Activated T-helper 2 cell treated with anti-CD3 and anti-CD28 coated beads, Interferon-gamma antibody, Interleukin-2, Interleukin-4, amounts not matched to agents 10 μg/mL and 5 μg/mL and 100 μg/mL, durations not matched to agents 14 hours and 24 hours and 36 hours (primary cell): Measurements from ENCODE around the gene NT5C3A. TPM values are rescaled to one million over a fixed set of nuclear protein-coding genes. Genes with fewer than 3 reads are reported as not detected.
"Not testable (repeated sequence)": the region's sequence is repeated elsewhere in the genome, so short reads cannot be mapped to it uniquely, and the experiment has no call there.

ENCODE experiments used
- DNase-seq: peaks from one replicate; pipeline ENCODE4 v3.0.0; 2021; ENCODE audit warnings: low spot score
- H3K27ac Mint-ChIP-seq: one replicate; pipeline ENCODE4 v1.8.0; 2021; ENCODE audit warnings: mixed read lengths
- H3K27me3 Mint-ChIP-seq: one replicate; pipeline ENCODE4 v1.8.0; 2021; ENCODE audit warnings: low read depth, mixed read lengths
- H3K36me3 Mint-ChIP-seq: one replicate; pipeline ENCODE4 v1.8.0; 2021; ENCODE audit warnings: low read depth, mixed read lengths
- H3K4me1 Mint-ChIP-seq: one replicate; pipeline ENCODE4 v1.8.0; 2021; ENCODE audit warnings: low read depth, mixed read lengths
- H3K4me3 Mint-ChIP-seq: one replicate; pipeline ENCODE4 v1.8.0; 2021; ENCODE audit warnings: low read depth, mild to moderate bottlenecking, moderate library complexity, mixed read lengths
- H3K9me3 Mint-ChIP-seq: one replicate; pipeline ENCODE4 v1.8.0; 2021; ENCODE audit warnings: mixed read lengths
- intact Hi-C: fragments of 100-400 bp; cut with micrococcal nuclease; formaldehyde crosslinking; loops from one replicate; pipeline ENCODE4 v1.15.1; 2023
- total RNA-seq: library from RNA; stranded (reverse); gene quantifications from 2 replicates; pipeline ENCODE4 v1.2.3, GENCODE V29; 2022

NT5C3A gene
- total RNA-seq, result 30.0 and 33.3 TPM in 2 replicates

DNA sequence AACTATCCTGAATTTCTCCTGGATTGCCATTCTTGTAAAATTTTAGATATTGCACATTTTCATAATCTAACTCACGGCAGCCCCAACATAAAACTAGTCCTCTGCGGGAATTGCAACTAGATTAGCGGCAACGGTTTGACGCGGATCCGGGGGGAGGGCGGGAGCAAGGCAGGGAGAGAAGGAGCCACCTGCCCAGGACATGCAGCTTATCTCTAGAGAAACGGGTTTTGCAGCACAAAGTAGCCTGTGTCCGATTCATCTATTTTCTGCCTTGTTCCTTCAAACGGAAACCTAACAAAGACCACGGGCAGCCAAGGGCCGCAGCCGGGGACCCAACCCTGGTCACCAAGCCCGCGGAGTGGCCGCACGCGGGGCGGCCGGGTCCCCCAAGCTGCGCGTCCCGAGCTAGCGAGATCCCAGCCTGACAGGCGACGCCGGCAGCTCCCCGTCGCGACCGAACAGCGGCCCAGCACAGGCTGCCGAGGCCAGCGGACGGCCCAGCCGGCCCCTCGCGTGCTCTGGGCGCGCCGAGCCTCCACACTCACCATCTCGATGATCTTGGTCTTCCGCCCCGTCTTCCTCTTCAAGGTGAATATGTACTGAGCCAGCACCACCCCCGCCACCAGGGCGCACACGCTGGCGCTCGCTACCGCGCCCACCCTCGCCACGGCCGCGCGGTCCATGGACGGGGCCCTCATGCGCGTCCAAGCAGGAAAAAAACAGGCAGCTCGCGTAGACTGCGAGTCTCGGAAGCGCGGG, at the start of gene NT5C3A:
Gene NT5C3A (minus strand): TSS at position 754 of the 759 bp plus-strand sequence. CDS start 71 bp downstream, at position 683.
- peaks cover 2% of the 10 kb centered on the region for H3K27me3 Mint-ChIP-seq
- peaks cover 27% of the 10 kb centered on the region for H3K36me3 Mint-ChIP-seq
- DNase-seq, result peak; percentile 16
- peaks cover 36% of the 10 kb centered on the region for H3K4me1 Mint-ChIP-seq
- peak within 1 kb of the TSS; percentile 94 for H3K4me3 Mint-ChIP-seq
- intact Hi-C loops, result loop anchor here (2.0 to 10.0 kb wide), 2 partner anchors 119 to 477 kb away; no protein-coding TSS in a partner anchor
- peak within 1 kb of the TSS; percentile 89 for H3K27ac Mint-ChIP-seq
- H3K9me3 Mint-ChIP-seq, result peaks cover 14% of the 10 kb centered on the region

DNA sequence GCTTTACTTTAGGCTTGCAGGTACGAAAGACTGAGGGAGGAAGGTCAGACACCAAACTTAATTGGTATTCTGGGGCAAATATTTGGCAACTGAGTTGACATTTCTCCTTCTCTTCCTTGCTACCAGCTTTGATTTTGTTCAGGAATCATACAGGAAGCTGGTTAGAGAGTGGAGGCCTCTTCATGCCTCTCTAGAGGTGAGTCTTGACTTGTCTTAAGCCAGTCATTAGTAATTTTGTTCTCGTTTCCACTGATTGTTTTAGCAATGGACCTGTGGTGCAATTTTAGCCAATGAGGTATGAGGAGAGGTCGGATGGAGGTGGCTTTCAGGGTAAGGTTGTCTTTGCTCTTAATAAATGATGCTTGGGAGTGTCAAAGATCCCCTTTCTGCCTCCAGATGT, 49.0 kb upstream of the NT5C3A start:
- H3K27ac Mint-ChIP-seq, result no peak overlapping the region
- no peaks in the 10 kb centered on the region for H3K36me3 Mint-ChIP-seq
- peaks cover 39% of the 10 kb centered on the region for H3K27me3 Mint-ChIP-seq
- peaks cover 20% of the 10 kb centered on the region for H3K4me1 Mint-ChIP-seq
- no peak overlapping the region for H3K4me3 Mint-ChIP-seq
- H3K9me3 Mint-ChIP-seq, result no peaks in the 10 kb centered on the region
- intact Hi-C loops, result no loop called here
- DNase-seq, result no peak

DNA sequence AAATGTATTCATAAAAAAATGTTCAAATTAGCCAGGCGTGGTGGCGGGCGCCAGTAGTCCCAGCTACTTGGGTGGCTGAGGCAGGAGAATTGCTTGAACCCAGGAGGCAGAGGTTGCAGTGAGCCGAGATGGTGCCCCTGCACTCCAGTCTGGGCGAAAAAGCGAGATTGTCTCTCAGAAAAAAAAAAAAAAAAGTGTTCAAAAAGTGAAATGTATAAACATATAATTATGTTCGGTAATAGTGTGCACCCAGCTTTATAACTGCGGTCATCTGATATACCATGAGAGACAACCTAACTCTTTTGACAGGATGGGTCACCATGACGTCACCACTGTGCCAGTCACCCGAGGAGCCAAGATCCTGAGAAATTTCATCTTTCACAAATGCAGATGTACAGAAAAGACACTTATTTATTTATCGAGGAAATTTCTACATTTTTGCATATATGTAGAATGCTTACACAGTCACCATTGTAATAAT, 47.2 kb upstream of the NT5C3A start:
- no peaks in the 10 kb centered on the region for H3K36me3 Mint-ChIP-seq
- peaks cover 23% of the 10 kb centered on the region for H3K4me1 Mint-ChIP-seq
- no peak overlapping the region for H3K27ac Mint-ChIP-seq
- intact Hi-C loops, result loop anchor here (1.0 to 10.0 kb wide), 9 partner anchors 9 to 617 kb away; partner anchors contain the start of genes BBS9, FKBP9 and LSM5
- DNase-seq, result no peak
- peaks cover 27% of the 10 kb centered on the region for H3K27me3 Mint-ChIP-seq
- peak overlapping the region; percentile 52 for H3K4me3 Mint-ChIP-seq
- no peaks in the 10 kb centered on the region for H3K9me3 Mint-ChIP-seq

DNA sequence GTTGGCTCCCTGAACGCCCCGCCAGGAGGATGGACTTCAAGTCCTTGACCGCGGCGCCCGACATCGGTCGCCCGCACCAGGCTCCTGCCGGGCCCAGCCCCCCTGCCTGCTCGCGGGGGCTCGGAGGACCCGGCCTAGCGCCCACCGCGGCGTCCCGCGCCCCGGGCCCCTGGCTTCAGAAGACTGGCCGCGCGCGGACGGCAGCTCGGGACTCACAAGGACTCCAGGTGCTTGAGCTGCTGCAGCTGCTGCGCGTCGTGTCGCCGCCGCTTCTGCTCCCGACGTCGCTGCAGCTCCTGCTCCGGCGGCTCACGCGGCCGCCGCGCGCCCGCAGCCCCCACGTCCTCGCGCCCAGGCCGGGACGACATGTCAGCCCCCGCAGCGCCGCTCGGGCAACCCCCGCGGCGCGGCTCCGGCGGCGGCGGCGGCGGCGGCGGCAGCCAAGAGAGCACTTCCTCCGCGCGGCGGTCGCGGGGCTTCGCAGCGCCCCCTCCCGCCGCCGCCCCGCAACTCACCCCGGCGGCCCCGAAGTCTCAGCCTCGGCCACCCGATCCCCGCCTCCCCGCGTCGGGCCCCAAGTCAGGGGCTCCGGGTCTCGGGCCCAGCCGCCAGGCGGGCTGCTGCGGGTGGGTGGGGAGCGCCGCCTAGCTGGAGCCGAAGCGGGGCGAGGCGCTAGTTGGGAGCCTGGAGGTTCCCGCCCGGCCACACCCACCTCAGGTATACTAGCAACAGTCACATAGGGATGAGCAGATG, 46.6 kb upstream of the NT5C3A start, which contains the start of gene RP9:
Gene RP9 (minus strand): TSS at position 400 of the 753 bp plus-strand sequence. CDS start 32 bp downstream, at position 368.
- intact Hi-C loops, result loop anchor here (1.0 to 10.0 kb wide), 8 partner anchors 20 to 617 kb away; partner anchors contain the start of genes BBS9, FKBP9 and LSM5
- H3K9me3 Mint-ChIP-seq, result no peaks in the 10 kb centered on the region

DNA sequence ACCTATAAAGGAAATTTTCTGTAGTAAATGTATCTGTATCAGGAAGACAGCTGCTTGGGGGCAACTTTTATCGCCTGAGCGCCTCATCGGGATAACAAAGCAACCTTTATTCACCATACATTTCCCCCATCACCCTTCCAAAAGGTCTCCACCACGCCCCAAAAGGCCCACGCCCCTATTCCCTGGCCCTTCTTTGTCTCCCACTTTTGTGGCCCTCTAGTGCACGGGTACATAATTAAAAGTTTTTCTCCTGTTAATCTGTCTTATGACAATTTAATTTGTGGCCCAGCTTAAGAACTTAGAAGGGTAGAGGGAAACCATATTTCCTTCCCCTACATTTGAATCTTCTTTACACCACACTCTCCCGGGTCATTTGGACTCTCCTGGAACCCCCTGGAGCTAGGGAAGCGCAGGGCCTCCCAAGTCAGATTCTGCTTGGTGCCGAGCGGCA, 46.0 kb upstream of the NT5C3A start:
- peak overlapping the region; percentile 90 for H3K4me3 Mint-ChIP-seq
- intact Hi-C loops, result loop anchor here (1.0 to 10.0 kb wide), 9 partner anchors 21 to 616 kb away; partner anchors contain the start of genes BBS9, FKBP9, KBTBD2 and LSM5
- H3K36me3 Mint-ChIP-seq, result peaks cover 4% of the 10 kb centered on the region
- H3K4me1 Mint-ChIP-seq, result peaks cover 28% of the 10 kb centered on the region
- H3K27ac Mint-ChIP-seq, result peak overlapping the region; percentile 65
- peaks cover 21% of the 10 kb centered on the region for H3K27me3 Mint-ChIP-seq
- H3K9me3 Mint-ChIP-seq, result no peaks in the 10 kb centered on the region
- no peak for DNase-seq

More for the DNA sequence above, 46.6 kb upstream of the NT5C3A start, which contains the start of gene RP9:
- peak within 1 kb of the TSS; percentile 90 for H3K4me3 Mint-ChIP-seq
- no peaks in the 10 kb centered on the region for H3K36me3 Mint-ChIP-seq
- peaks cover 22% of the 10 kb centered on the region for H3K27me3 Mint-ChIP-seq
- DNase-seq, result peak; percentile 73
- peaks cover 23% of the 10 kb centered on the region for H3K4me1 Mint-ChIP-seq
- peak within 1 kb of the TSS; percentile 65 for H3K27ac Mint-ChIP-seq

DNA sequence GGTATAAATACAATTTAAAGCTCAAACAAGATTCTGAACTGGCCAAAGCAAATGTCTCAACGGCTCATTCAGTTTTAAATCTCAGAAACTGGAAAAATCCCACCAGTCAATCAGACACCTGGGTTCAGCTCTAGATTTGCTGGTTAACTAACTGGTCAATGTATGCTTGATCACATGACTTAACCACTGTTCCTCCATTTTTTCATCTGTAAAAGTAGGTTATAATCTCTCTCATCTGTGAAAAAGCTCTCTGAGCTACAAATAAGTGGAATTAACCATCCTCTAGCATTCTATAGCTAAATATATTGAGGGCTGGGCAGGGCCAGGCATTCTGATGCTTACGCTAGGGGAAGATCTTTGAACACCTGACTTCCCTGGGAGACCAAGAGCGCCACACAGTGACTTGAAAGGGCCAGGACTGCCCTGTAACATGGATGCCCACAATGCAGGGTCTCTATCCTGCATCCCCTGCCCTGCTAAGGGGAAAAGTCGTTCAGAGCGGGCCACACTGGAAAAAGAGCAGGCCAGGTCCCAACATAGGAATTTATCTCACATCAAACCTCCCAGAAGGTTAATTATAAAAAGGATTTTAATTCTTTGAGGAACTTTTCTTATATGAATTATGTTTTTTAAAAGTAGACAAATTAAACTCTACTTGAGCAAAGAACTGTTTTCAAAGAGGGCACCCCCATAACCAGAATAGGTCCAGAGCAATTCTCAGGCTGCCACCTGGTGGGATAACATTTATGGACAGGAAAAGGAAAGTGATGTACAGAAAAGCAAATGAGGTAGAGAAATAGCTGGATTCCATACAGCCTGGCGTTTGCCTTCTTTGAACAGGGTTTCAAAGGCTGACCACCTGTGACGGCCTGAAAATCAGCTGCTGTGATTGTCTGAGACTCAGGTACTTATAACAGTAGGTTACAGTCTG, 44.8 kb upstream of the NT5C3A start:
- Mint-ChIP-seq H3K27me3 (peaks cover 16% of the 10 kb centered on the region), H3K4me1 (peaks cover 28% of the 10 kb centered on the region), H3K36me3 (peaks cover 12% of the 10 kb centered on the region), H3K27ac (peak overlapping the region; percentile 49), H3K9me3 (no peaks in the 10 kb centered on the region), H3K4me3 (peak overlapping the region; percentile 90)
- intact Hi-C loops, result loop anchor here (1.0 to 10.0 kb wide), 6 partner anchors 150 to 615 kb away; partner anchors contain the start of genes FKBP9, KBTBD2 and LSM5
- peak; percentile 27 for DNase-seq

DNA sequence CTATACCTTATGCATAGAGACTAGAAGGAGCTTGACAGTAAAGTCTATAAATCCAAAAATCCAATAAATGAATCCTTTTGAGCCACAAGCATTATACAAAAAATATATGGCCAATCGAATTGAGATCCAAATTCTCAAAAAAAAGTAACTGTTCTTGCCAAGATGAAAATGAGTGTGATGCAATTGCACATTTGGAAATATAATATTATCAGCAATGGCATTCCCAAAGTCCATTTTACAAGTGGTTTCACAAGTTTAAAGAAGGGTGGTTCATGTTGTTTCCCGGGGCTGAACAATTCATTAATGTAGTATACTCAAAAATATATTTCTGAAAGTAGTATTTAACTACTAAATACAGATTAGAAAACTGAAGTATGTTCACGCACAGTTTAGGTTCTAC, 39.3 kb upstream of the NT5C3A start:
- Mint-ChIP-seq H3K9me3 (no peaks in the 10 kb centered on the region), H3K4me3 (no peak overlapping the region), H3K4me1 (peaks cover 10% of the 10 kb centered on the region), H3K27me3 (no peaks in the 10 kb centered on the region), H3K36me3 (peaks cover 40% of the 10 kb centered on the region), H3K27ac (no peak overlapping the region)
- intact Hi-C loops, result loop anchor here (10.0 kb wide), 1 partner anchor 337 kb away; no protein-coding TSS in a partner anchor
- DNase-seq, result no peak

DNA sequence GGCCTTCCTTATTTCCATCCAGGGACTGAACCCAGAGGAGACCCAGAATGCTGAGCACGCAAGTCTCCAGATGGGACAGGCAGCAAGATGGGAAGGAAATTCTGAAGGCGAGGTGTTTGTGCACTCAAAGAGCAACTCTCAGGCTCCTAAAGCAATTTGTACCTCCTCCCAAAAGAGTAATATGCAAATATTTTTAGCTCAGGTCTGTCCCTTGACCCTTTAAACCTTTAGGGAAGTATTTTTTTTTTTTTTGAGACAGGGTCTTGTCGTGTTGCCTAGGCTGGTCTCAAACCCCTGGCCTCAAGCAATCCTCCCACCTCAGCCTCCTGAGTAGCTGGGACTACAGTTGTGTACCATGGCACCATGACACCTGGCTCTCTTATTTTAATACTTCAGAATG, 38.2 kb upstream of the NT5C3A start:
- H3K9me3 Mint-ChIP-seq, result no peaks in the 10 kb centered on the region
- H3K4me1 Mint-ChIP-seq, result peaks cover 5% of the 10 kb centered on the region
- DNase-seq, result no peak
- no peak overlapping the region for H3K27ac Mint-ChIP-seq
- intact Hi-C loops, result loop anchor here (10.0 kb wide), 1 partner anchor 336 kb away; no protein-coding TSS in a partner anchor
- peaks cover 51% of the 10 kb centered on the region for H3K36me3 Mint-ChIP-seq
- no peaks in the 10 kb centered on the region for H3K27me3 Mint-ChIP-seq
- no peak overlapping the region for H3K4me3 Mint-ChIP-seq

DNA sequence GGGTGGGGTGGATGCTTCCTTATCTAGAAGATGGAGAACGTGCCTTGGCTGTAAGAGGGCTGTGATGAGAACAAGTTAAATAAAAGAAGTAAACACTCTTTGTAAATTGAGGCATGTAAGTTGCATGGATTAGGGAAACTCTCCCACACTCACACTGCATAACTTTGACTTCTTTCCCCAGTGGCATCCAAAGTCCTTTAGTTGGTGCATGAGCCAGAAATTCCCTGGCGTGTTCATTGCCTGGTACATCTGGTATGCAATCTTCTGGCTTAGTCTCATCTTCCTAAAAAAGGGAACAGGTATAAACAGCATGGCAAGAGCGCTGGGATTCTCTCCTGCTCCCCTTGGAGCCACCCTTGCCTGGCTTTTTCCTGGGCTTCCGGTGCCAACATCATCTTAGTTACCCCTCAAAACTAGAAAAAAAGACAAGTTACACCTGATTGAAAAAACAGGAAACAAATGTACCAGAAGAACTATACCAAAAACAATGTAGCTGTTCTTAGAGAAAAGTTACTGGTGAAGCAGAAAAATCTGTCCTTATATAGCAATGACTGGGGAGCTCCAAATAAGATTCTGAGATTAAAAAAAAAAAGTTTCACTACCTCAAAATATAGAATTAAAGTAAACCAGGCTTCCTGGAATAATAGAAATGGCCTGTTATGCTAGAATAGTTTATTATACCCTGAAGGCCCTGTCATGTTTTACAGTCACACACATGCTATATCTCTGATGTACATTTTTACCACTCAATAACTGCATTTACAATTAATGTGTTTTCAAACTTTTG, 36.8 kb upstream of the NT5C3A start:
- peak overlapping the region; percentile 28 for H3K27ac Mint-ChIP-seq
- DNase-seq, result no peak
- peaks cover 5% of the 10 kb centered on the region for H3K4me1 Mint-ChIP-seq
- no peak overlapping the region for H3K4me3 Mint-ChIP-seq
- peaks cover 60% of the 10 kb centered on the region for H3K36me3 Mint-ChIP-seq
- intact Hi-C loops, result no loop called here
- no peaks in the 10 kb centered on the region for H3K9me3 Mint-ChIP-seq
- no peaks in the 10 kb centered on the region for H3K27me3 Mint-ChIP-seq

DNA sequence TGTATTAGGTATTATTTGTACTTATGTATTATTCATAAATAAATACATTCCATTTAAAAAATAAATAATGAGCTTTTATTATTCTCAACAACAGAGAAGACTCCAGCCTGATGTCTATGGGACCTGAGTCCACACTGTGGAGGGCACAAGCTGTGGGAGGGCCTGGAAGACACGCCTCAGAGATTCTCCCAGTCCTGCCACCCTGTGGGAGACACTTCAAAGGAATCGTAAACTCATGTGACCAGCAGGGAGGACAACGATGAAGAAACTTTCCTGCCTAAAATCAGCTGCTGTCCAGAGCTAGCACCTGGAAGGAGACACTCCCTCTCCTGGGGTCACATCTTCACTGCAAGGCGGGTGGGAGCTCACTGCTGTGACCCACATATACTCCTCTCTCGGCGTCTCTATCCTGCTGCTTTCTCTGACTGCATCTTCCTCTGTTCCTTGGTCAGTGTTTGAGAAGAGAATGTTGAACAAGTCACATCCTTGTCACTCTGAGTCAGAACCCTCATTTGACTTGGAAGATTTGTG, 32.2 kb upstream of the NT5C3A start:
- H3K27me3 Mint-ChIP-seq, DNase-seq, H3K4me3 Mint-ChIP-seq, H3K9me3 Mint-ChIP-seq, H3K27ac Mint-ChIP-seq, intact Hi-C loops, H3K4me1 Mint-ChIP-seq: not testable (repeated sequence)
- H3K36me3 Mint-ChIP-seq, result peaks cover 59% of the 10 kb centered on the region

DNA sequence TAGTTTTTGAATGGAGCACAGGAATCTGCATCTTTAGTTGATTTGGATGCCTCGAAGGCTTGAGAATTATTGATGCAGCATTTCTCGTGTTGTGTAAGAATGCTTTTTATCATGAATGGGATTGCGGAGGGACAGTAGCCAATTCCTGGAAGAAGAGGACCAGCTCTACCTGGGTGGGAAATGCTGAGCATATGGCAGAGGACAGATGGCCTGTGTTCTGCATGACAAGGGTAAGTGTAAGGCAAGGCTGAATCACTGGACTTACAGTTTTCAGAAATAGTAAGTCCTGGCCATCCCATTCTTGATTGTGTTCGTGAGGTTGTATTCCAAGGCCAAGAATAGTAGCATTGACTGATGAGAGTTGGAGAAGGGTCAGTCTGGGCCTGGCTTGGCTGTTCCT, 30.7 kb upstream of the NT5C3A start:
- DNase-seq, result no peak
- intact Hi-C loops, result no loop called here
- H3K4me3 Mint-ChIP-seq, result no peak overlapping the region
- H3K9me3 Mint-ChIP-seq, result no peaks in the 10 kb centered on the region
- H3K27ac Mint-ChIP-seq, result no peak overlapping the region
- H3K27me3 Mint-ChIP-seq, result no peaks in the 10 kb centered on the region
- H3K36me3 Mint-ChIP-seq, result peaks cover 45% of the 10 kb centered on the region
- no peaks in the 10 kb centered on the region for H3K4me1 Mint-ChIP-seq
